K562 (cell line): ENCODE data around the gene PLEKHG5. TPM values are rescaled to one million over a fixed set of nuclear protein-coding genes. Genes with fewer than 3 reads are reported as not detected.
A peak's percentile ranks its signal among the peaks of the same experiment; 100 is the strongest.

Experiments
- CEBPG ChIP-seq, 3 experiments: fragments of 200-800 bp in 1 of 3; sonication (Bioruptor generic) in 1 of 3; sonication (generic) in 1 of 3; formaldehyde crosslinking in 1 of 3; IDR thresholded peaks in 2 of 3; conservative IDR thresholded peaks in 1 of 3; 2 replicates each; pipeline versions ENCODE4 v1.6.1 to v1.8.0; 2016 to 2022; ENCODE audit warnings: missing compliant biosample characterization in 2 of 3, missing genetic modification characterization in 2 of 3, mild to moderate bottlenecking in 1 of 3, missing genetic modification reagents in 1 of 3
- CTCF ChIP-seq, 3 experiments: IDR thresholded peaks in 2 of 3; conservative IDR thresholded peaks in 1 of 3; 2 replicates each; pipeline ENCODE4 v1.5.1; 2011 to 2012; ENCODE audit warnings: low read length in 3 of 3, mild to moderate bottlenecking in 3 of 3, control low read depth in 2 of 3, improper control_type of control experiment in 1 of 3, inconsistent platforms in 1 of 3, low read depth in 1 of 3, mixed read lengths in 1 of 3, moderate library complexity in 1 of 3; ENCODE audit not compliant: insufficient read depth in 2 of 3
- E2F4 ChIP-seq: sonication (generic); formaldehyde crosslinking; IDR thresholded peaks from 2 replicates; pipeline ENCODE4 v1.8.0; 2022; ENCODE audit warnings: mild to moderate bottlenecking, low read depth, missing genetic modification reagents
- EZH2 ChIP-seq: IDR thresholded peaks from 2 replicates; pipeline ENCODE4 v1.6.1; 2012; ENCODE audit warnings: low read depth, mild to moderate bottlenecking, inconsistent platforms, low read length, borderline replicate concordance
- HIVEP1 ChIP-seq: fragments of 250-450 bp; sonication (Bioruptor Pico); IDR thresholded peaks from 2 replicates; pipeline ENCODE4 v1.4.0; 2020; ENCODE audit warnings: mild to moderate bottlenecking
- ID3 ChIP-seq, 2 experiments: fragments of 250-450 bp in 1 of 2; fragments of 450-650 bp in 1 of 2; sonication (Bioruptor Pico) in 1 of 2; IDR thresholded peaks; 2 replicates each; pipeline versions ENCODE4 v1.6.1 to v1.8.0; 2016 to 2021; ENCODE audit warnings: mild to moderate bottlenecking in 2 of 2, moderate library complexity in 2 of 2, missing compliant biosample characterization in 1 of 2, missing genetic modification characterization in 1 of 2
- TAF1 ChIP-seq: IDR thresholded peaks from 2 replicates; pipeline ENCODE4 v1.6.1; 2011; ENCODE audit warnings: mild to moderate bottlenecking, low read length, moderate library complexity; ENCODE audit not compliant: insufficient read depth, control insufficient read depth, severe bottlenecking; ENCODE audit errors: extremely low read depth
- TCF7L2 ChIP-seq: fragments of 150-350 bp; IDR thresholded peaks from 2 replicates; pipeline ENCODE4 v1.6.1; 2016; ENCODE audit warnings: low read depth, mild to moderate bottlenecking, low read length, moderate library complexity
- UBTF ChIP-seq, 2 experiments: IDR thresholded peaks; 2 replicates each; pipeline ENCODE4 v1.6.1; 2012; ENCODE audit warnings: improper control_type of control experiment in 2 of 2, low read depth in 2 of 2, low read length in 2 of 2, borderline replicate concordance in 1 of 2
- ZNF12 ChIP-seq: sonication (generic); formaldehyde crosslinking; IDR thresholded peaks from 2 replicates; pipeline ENCODE4 v1.4.0; 2020; ENCODE audit warnings: mild to moderate bottlenecking, missing genetic modification reagents
- ZNF586 ChIP-seq: fragments of 450-650 bp; formaldehyde crosslinking; conservative IDR thresholded peaks from 2 replicates; pipeline ENCODE4 v1.4.0; 2020; ENCODE audit warnings: mild to moderate bottlenecking, moderate library complexity
- ZNF592 ChIP-seq: fragments of 450-650 bp; IDR thresholded peaks from 2 replicates; pipeline ENCODE4 v1.6.1; 2017; ENCODE audit warnings: antibody characterized with exemption, mild to moderate bottlenecking
- ZNF695 ChIP-seq: fragments of 450-650 bp; formaldehyde crosslinking; IDR thresholded peaks from 2 replicates; pipeline ENCODE4 v1.4.0; 2020; ENCODE audit warnings: mild to moderate bottlenecking, moderate library complexity
- polyA plus RNA-seq, 8 experiments: library from polyadenylated mRNA; depleted of rRNA in 4 of 8; stranded (reverse) in 5 of 8; unstranded in 3 of 8; fragments of >200 nt; fragmentation: Nextera tagmentation in 2 of 8; fragmentation: Illumina TruSeq in 1 of 8; extraction: Ambion mirVana in 2 of 8; extraction: Trizol in 1 of 8; gene quantifications; 2 replicates each; pipeline versions ENCODE4 v1.2.1 to v1.2.3, GENCODE V29; 2011 to 2014; ENCODE audit warnings: inconsistent platforms in 1 of 8, missing spikeins in 1 of 8
- total RNA-seq, 7 experiments: library from RNA; depleted of rRNA in 6 of 7; stranded (reverse); fragments of >200 nt in 6 of 7; fragmentation: Illumina TruSeq in 2 of 7; extraction: Trizol in 2 of 7; gene quantifications; 2 replicates each; pipeline versions ENCODE4 v1.2.1 to v1.2.3, GENCODE V29; 2011 to 2021; ENCODE audit warnings: low replicate concordance in 1 of 7

Gene PLEKHG5
- total and polyA plus RNA-seq, 9 of the 15 experiments (the other 6 are each of a cell fraction or from before 2014, with no cell fraction given): 0.04 to 0.29 (median 0.09) TPM; not detected in 3

GRCh38 chr1:6447818-6448748, 43.4 kb downstream of the PLEKHG5 start (continued):
- TF ChIP-seq CTCF (IDR thresholded peaks at IDR 0.05 in 2 of 3, conservative IDR thresholded peaks at IDR 0.05 in 1 of 3; ENCODE audit: insufficient read depth in 2 of 3, low read depth in 1 of 3, low read length in 3 of 3) (peak in 2 of 3 experiments; percentile 9 to 13; a peak in 2 of 6 replicates), TAF1 (no peak), ZNF592 (no peak), HIVEP1 (CRISPR knock-in tag) (no peak), EZH2 (peak; percentile 78; the same call in 1 of the 2 replicates), ZNF695 (CRISPR knock-in tag) (no peak), ZNF12 (CRISPR knock-in tag) (no peak), TCF7L2 (no peak), CEBPG (CRISPR knock-in tag; IDR thresholded peaks at IDR 0.05) (no peak), CEBPG (tag; conservative IDR thresholded peaks at IDR 0.05 in 1 of 2, IDR thresholded peaks at IDR 0.05 in 1 of 2) (no peak), E2F4 (no peak), ZNF586 (CRISPR knock-in tag) (no peak), ID3 (CRISPR knock-in tag; IDR thresholded peaks at IDR 0.05) (no peak), ID3 (tag; IDR thresholded peaks at IDR 0.05) (no peak), UBTF (IDR thresholded peaks at IDR 0.05; ENCODE audit: borderline replicate concordance in 1 of 2, low read depth in 2 of 2, low read length in 2 of 2) (no peak)
